AG04449 (cell line): ENCODE results near the gene APLF.
"Not testable (repeated sequence)": the region's sequence is repeated elsewhere in the genome, so short reads cannot be mapped to it uniquely, and the experiment has no call there.

Source experiments
- CTCF ChIA-PET: fragments of 350-600 bp; formaldehyde crosslinking; extraction: SDS; loops from one replicate; lab custom pipeline; 2021; ENCODE audit warnings: antibody characterized with exemption; lab: Yijun Ruan, JAX
- POLR2A ChIA-PET: fragments of 400-600, 350-600 bp; formaldehyde crosslinking; extraction: SDS; loops from one replicate; lab custom pipeline; 2020; ENCODE audit warnings: antibody characterized with exemption, inconsistent platforms; lab: Yijun Ruan, JAX
- DNase-seq: peaks from one replicate; pipeline ENCODE4 v3.0.0-alpha.2; 2010; ENCODE audit warnings: low read depth, low spot score
- H3K4me3 ChIP-seq: 2 replicates; pipeline ENCODE4 v1.5.1; 2011; ENCODE audit warnings: low read depth, mild to moderate bottlenecking, control low read depth, low read length
- TF ChIP-seq, protein P1 (sequence below): IDR thresholded peaks from one replicate; pipeline ENCODE4 v1.5.1; 2011; ENCODE audit warnings: mild to moderate bottlenecking, moderate library complexity, low read length, control low read depth, inconsistent platforms; ENCODE audit not compliant: insufficient read depth; ENCODE audit errors: missing control alignments

APLF gene

DNA sequence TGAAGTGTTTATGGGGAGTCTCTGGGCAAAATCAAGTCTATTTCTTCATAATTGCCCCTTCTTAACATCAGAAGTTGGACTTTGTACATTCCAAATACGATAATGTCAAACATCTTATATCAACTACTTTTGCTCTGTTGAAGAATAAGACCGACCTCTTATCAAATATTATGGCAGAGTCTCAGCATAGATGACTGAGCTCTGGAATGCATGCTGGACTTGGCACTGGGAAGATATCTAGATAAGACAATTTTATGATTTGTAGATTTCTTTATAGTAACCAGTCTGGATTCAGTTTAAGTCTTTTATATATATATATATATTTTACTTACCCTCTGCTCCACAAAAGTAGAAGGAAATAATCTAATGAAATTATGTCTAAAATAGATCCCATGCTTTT is 8.2 kb downstream of the APLF start:
- POLR2A ChIA-PET, result no interaction called here

DNA sequence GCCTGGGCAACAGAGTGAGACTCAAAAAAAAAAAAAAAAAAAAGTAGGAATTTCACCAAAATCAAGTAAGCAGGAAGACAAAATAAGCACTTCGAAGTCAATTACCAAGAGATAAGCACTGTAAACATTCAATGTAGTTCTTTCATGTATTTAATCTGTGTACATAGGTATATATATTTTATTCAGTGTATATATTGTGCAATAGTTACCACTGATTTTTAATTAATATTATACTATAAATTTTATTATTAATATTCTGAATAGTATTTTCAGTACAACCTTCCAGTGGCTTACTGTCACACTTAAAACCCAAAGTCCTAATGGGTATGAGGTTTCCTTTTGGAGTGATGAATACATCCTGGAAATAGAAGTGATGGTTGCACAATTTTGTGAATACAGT is 9.1 kb downstream of the APLF start:
- no peak for DNase-seq
- TF ChIP-seq, protein P1, sequence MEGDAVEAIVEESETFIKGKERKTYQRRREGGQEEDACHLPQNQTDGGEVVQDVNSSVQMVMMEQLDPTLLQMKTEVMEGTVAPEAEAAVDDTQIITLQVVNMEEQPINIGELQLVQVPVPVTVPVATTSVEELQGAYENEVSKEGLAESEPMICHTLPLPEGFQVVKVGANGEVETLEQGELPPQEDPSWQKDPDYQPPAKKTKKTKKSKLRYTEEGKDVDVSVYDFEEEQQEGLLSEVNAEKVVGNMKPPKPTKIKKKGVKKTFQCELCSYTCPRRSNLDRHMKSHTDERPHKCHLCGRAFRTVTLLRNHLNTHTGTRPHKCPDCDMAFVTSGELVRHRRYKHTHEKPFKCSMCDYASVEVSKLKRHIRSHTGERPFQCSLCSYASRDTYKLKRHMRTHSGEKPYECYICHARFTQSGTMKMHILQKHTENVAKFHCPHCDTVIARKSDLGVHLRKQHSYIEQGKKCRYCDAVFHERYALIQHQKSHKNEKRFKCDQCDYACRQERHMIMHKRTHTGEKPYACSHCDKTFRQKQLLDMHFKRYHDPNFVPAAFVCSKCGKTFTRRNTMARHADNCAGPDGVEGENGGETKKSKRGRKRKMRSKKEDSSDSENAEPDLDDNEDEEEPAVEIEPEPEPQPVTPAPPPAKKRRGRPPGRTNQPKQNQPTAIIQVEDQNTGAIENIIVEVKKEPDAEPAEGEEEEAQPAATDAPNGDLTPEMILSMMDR, result no peak
- ChIA-PET POLR2A (no interaction called here), CTCF (interaction anchor here (1.2 to 2.3 kb wide), 3 partner anchors 12 to 34 kb away, joined by 4 to 14 read pairs (median 4); no protein-coding TSS in a partner anchor)
- H3K4me3 ChIP-seq, result no peak overlapping the region

More for the DNA sequence above, 8.2 kb downstream of the APLF start:
- DNase-seq, result no peak
- CTCF ChIA-PET, result interaction anchor here (1.3 to 4.2 kb wide), 4 partner anchors 11 to 120 kb away, joined by 3 to 25 read pairs (median 7); no protein-coding TSS in a partner anchor
- no peak overlapping the region for H3K4me3 ChIP-seq
- TF ChIP-seq, protein P1, result no peak

DNA sequence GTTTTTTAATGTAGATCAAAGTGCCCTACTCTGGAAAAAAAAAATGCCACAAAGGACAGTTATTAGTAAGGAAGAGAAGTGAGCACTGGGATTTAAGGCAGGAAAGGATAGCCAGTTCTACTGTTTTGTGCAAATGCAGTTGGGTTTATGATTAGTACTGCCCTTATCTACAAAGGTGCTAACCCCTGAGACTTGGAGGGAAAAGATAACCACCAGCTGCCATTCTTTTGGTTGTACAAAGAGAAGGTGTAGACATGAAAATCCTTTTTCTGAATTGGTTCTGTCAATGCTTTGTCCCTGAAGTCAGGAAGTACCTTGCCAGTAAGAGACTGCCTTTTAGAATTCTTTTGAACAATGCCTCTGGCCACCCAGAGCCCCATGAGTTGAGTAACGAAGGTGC is 11.3 kb downstream of the APLF start:
- TF ChIP-seq, protein P1, result no peak
- ChIA-PET CTCF (interaction anchor here (1.0 to 2.3 kb wide), 2 partner anchors 9 to 117 kb away, joined by 3 to 14 read pairs; no protein-coding TSS in a partner anchor), POLR2A (no interaction called here)
- no peak overlapping the region for H3K4me3 ChIP-seq
- DNase-seq, result no peak

DNA sequence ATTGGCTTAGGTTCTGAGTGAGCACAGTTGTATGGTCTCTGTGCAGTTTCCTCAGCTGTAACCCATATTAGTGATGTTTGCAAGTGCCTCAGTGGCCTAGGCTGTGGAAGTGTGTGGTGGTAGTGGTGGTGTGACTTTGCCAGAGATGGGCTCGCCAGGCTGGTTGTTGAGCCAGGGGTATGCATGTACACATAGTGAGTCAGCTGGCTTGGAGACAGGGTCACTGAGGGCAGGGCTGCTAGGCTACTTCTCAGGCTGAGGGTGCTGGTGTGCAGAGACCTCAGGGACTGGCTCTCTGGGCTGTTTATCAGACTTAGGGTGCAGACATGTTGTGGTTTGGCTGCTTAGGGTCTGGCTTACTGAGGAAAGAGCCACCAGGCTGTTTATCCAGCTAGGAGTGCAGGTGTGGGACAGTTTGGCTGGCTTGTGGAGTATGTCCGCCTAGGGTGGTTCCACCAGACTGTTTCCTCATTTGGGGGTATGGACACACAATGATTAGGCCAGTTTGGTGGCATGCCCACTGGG is 15.0 kb downstream of the APLF start:
- TF ChIP-seq, protein P1, result no peak
- H3K4me3 ChIP-seq, result no peak overlapping the region
- POLR2A ChIA-PET, result no interaction called here
- CTCF ChIA-PET, result interaction anchor here (1.3 to 2.3 kb wide), 3 partner anchors 10 to 113 kb away, joined by 3 to 10 read pairs (median 6); no protein-coding TSS in a partner anchor
- DNase-seq, result no peak

DNA sequence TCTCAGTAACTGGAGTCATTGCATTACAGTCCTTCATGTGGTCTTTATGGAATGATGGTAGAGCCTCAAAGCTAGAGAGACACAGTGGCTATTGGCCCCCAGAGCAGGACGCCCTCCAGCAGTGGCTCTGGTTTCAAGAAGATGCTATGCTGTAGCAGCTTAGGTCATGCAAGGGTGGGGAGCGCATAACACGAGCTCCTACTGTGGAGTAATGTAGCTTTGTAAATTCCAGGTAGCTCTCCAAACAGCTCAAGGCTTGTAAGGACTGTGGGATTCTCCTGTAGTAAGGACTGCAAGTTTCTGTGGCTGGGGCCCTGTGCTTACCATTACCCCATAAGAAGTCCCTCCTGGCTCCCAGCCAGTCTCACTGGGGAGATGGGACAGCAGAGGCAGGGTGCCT is 15.6 kb downstream of the APLF start:
- ChIA-PET CTCF (interaction anchor here (1.4 to 2.3 kb wide), 2 partner anchors 14 to 20 kb away, joined by 4 to 6 read pairs; no protein-coding TSS in a partner anchor), POLR2A (no interaction called here)
- TF ChIP-seq, protein P1, result no peak
- no peak for DNase-seq
- H3K4me3 ChIP-seq, result no peak overlapping the region

DNA sequence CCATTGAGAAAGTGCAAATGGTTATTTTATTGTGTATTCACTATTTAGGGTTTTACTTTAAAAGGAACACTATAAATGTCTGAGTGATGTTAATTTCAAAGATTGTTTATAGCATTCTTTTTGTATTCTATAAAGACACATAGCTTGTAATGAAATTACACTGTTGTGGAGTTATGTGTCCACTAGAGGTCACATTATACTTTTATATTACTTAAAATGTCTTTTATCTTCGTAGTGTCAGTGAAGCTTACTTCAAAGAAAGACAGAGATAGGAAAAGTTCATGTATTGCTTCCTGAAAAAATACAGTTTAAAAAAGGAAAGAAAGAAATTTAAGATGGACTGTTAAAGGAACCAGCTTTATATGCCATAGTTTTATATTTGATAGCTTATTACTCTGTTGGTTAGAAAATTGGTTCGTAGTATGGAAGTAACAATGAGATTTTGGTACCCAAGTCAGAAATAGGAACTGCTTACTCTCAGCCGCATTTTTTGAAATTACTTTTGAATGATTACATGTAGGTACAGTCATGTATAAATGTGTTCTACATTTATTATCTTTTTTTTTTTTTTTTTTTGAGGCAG is 20.5 kb downstream of the APLF start:
- POLR2A ChIA-PET, result no interaction called here
- no peak overlapping the region for H3K4me3 ChIP-seq
- TF ChIP-seq, protein P1, result no peak
- DNase-seq, result no peak
- CTCF ChIA-PET, result interaction anchor here (0.6 to 3.9 kb wide), 32 partner anchors 9 to 438 kb away, joined by 3 to 38 read pairs (median 4); partner anchors contain the start of genes APLF and FBXO48

DNA sequence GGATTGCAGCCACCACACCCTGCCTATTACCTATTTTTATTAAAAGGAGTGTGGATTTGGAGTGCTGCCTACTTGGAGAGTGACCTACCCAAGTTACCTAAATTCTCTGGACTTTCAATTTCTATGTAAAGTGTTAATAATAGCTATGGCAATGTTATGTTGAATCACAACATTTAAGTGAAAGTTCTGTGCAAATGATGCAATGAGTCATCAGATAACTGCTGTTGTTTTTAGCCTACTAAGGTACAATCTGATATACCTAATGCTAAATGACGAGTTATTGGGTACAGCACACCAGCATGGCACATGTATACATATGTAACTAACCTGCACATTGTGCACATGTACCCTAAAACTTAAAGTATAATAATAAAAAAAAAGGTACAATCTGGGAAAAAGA is 21.2 kb downstream of the APLF start:
- H3K4me3 ChIP-seq, POLR2A ChIA-PET, DNase-seq: not testable (repeated sequence)
- CTCF ChIA-PET, result interaction anchor here (0.7 to 3.9 kb wide), 23 partner anchors 11 to 438 kb away, joined by 3 to 38 read pairs (median 5); partner anchors contain the start of genes APLF and FBXO48
